GM23338 (cell line): ENCODE data around the gene IFI16. TPM values are rescaled to one million over a fixed set of nuclear protein-coding genes. Genes with fewer than 3 reads are reported as not detected.

Experiments
- ATAC-seq: fragments of 200-7000 bp; cut with Tn5 transposase; 3 replicates; pipeline ENCODE4 v1.9.1; 2020
- DNase-seq: peaks from one replicate; pipeline ENCODE4 v3.0.0-alpha.2; 2015; ENCODE audit warnings: low spot score
- H2AFZ ChIP-seq: fragments of 200-600 bp; sonication (generic); 2 replicates; pipeline ENCODE4 v1.8.0; 2016; ENCODE audit warnings: antibody characterized with exemption, mild to moderate bottlenecking, moderate library complexity
- H3F3A ChIP-seq: fragments of 200-600 bp; sonication (generic); replicated peaks from 2 replicates; pipeline ENCODE4 v1.8.0; 2017; ENCODE audit warnings: antibody characterized with exemption, mixed run types, low read depth
- H3K27ac ChIP-seq: fragments of 200-600 bp; sonication (generic); 2 replicates; pipeline ENCODE4 v1.6.1; 2016; ENCODE audit warnings: low read depth
- H3K27me3 ChIP-seq: fragments of 200-600 bp; sonication (generic); 2 replicates; pipeline ENCODE4 v1.8.0; 2016; ENCODE audit warnings: mild to moderate bottlenecking, mixed run types, moderate library complexity; ENCODE audit not compliant: insufficient read depth
- H3K36me3 ChIP-seq: fragments of 200-600 bp; sonication (generic); 2 replicates; pipeline ENCODE4 v1.8.0; 2016; ENCODE audit warnings: mild to moderate bottlenecking; ENCODE audit not compliant: insufficient read depth
- H3K4me1 ChIP-seq: fragments of 200-600 bp; sonication (generic); 2 replicates; pipeline ENCODE4 v1.8.0; 2016; ENCODE audit warnings: mild to moderate bottlenecking, moderate library complexity; ENCODE audit not compliant: insufficient read depth
- H3K4me2 ChIP-seq: fragments of 200-600 bp; sonication (generic); 2 replicates; pipeline ENCODE4 v1.7.1; 2017; ENCODE audit warnings: mixed run types
- H3K4me3 ChIP-seq: fragments of 200-600 bp; sonication (generic); 2 replicates; pipeline ENCODE4 v1.6.1; 2016; ENCODE audit warnings: mixed run types
- H3K79me2 ChIP-seq: fragments of 200-600 bp; sonication (generic); replicated peaks from 2 replicates; pipeline ENCODE4 v1.8.0; 2017; ENCODE audit warnings: mild to moderate bottlenecking; ENCODE audit not compliant: insufficient read depth
- H3K9me2 ChIP-seq: fragments of 200-600 bp; sonication (generic); 2 replicates; pipeline ENCODE4 v1.8.0; 2017; ENCODE audit not compliant: insufficient read depth
- H4K20me1 ChIP-seq: fragments of 200-600 bp; sonication (generic); replicated peaks from 2 replicates; pipeline ENCODE4 v1.8.0; 2017; ENCODE audit warnings: mild to moderate bottlenecking; ENCODE audit not compliant: insufficient read depth
- H3K27ac Mint-ChIP-seq: 2 replicates; pipeline ENCODE4 v1.8.0; 2020; ENCODE audit warnings: inconsistent platforms, mild to moderate bottlenecking, moderate library complexity, mixed read lengths
- H3K27me3 Mint-ChIP-seq: 3 replicates; pipeline ENCODE4 v1.8.0; 2022; ENCODE audit warnings: low read depth, mild to moderate bottlenecking, moderate library complexity, mixed read lengths, inconsistent platforms; ENCODE audit not compliant: insufficient read depth, poor library complexity
- H3K36me3 Mint-ChIP-seq: 3 replicates; pipeline ENCODE4 v1.8.0; 2021; ENCODE audit warnings: low read depth, mild to moderate bottlenecking, inconsistent platforms, moderate library complexity, mixed read lengths
- H3K4me1 Mint-ChIP-seq: 3 replicates; pipeline ENCODE4 v1.8.0; 2020; ENCODE audit warnings: mild to moderate bottlenecking, inconsistent platforms, mixed read lengths
- H3K4me3 Mint-ChIP-seq: 3 replicates; pipeline ENCODE4 v1.8.0; 2021; ENCODE audit warnings: moderate library complexity, mild to moderate bottlenecking, inconsistent platforms, mixed read lengths
- H3K9me3 Mint-ChIP-seq: 3 replicates; pipeline ENCODE4 v1.8.0; 2020; ENCODE audit warnings: moderate library complexity, mild to moderate bottlenecking, inconsistent platforms, mixed read lengths
- CREB1 ChIP-seq: fragments of 250-450 bp; sonication (Bioruptor Pico); IDR thresholded peaks from 2 replicates; pipeline ENCODE4 v1.5.0; 2020; ENCODE audit warnings: low read depth, mild to moderate bottlenecking, moderate library complexity
- EZH2 ChIP-seq: fragments of 200-600 bp; sonication (generic); IDR thresholded peaks from one replicate; pipeline ENCODE4 v1.8.0; 2017; ENCODE audit warnings: antibody characterized with exemption, mild to moderate bottlenecking, low read depth; ENCODE audit not compliant: unreplicated experiment
- EZH2phosphoT487 ChIP-seq: fragments of 200-600 bp; sonication (generic); IDR thresholded peaks from one replicate; pipeline ENCODE4 v1.8.1; 2018; ENCODE audit warnings: antibody characterized with exemption; ENCODE audit not compliant: unreplicated experiment
- JUNB ChIP-seq: IDR thresholded peaks from one replicate; pipeline ENCODE4 v1.6.1; 2016; ENCODE audit warnings: antibody characterized with exemption; ENCODE audit not compliant: unreplicated experiment
- NANOG ChIP-seq: IDR thresholded peaks from 2 replicates; pipeline ENCODE4 v1.6.1; 2016; ENCODE audit warnings: antibody characterized with exemption, borderline replicate concordance
- STAT1 ChIP-seq: IDR thresholded peaks from one replicate; pipeline ENCODE4 v1.6.1; 2016; ENCODE audit warnings: antibody characterized with exemption; ENCODE audit not compliant: unreplicated experiment
- ZNF114 ChIP-seq: fragments of 250-450 bp; sonication (Bioruptor Pico); IDR thresholded peaks from 2 replicates; pipeline ENCODE4 v1.5.0; 2020; ENCODE audit warnings: mild to moderate bottlenecking, moderate library complexity
- ZNF331 ChIP-seq: fragments of 250-450 bp; sonication (Bioruptor Pico); IDR thresholded peaks from 2 replicates; pipeline ENCODE4 v1.5.0; 2020; ENCODE audit warnings: low read depth, mild to moderate bottlenecking, moderate library complexity
- polyA plus RNA-seq: library from polyadenylated mRNA; unstranded; fragments of >200 nt; fragmentation: Nextera tagmentation; extraction: Ambion mirVana; gene quantifications from 2 replicates; pipeline ENCODE4 v1.2.1, GENCODE V29; 2016
- total RNA-seq: library from RNA; depleted of rRNA; stranded (reverse); fragments of >200 nt; shearing (Covaris generic); gene quantifications from 2 replicates; pipeline ENCODE4 v1.2.3, GENCODE V29; 2014
- TF ChIP-seq, protein P1 (sequence below): IDR thresholded peaks from one replicate; pipeline ENCODE4 v1.6.1; 2018; ENCODE audit warnings: antibody characterized with exemption; ENCODE audit not compliant: unreplicated experiment
- TF ChIP-seq, protein P2 (sequence below): IDR thresholded peaks from 2 replicates; pipeline ENCODE4 v1.6.1; 2016; ENCODE audit warnings: antibody characterized with exemption
- TF ChIP-seq, protein P3 (sequence below), 2 experiments: fragments of 200-600 bp in 1 of 2; sonication (generic) in 1 of 2; conservative IDR thresholded peaks; 2 replicates each; pipeline versions ENCODE4 v1.5.1 to v1.6.1; 2016 to 2017; ENCODE audit warnings: antibody characterized with exemption in 2 of 2, low read depth in 2 of 2, mild to moderate bottlenecking in 2 of 2, moderate library complexity in 1 of 2

Gene IFI16
- total and polyA plus RNA-seq, 2 experiments from 2014 or later = 0.31 to 2.1 TPM

DNA sequence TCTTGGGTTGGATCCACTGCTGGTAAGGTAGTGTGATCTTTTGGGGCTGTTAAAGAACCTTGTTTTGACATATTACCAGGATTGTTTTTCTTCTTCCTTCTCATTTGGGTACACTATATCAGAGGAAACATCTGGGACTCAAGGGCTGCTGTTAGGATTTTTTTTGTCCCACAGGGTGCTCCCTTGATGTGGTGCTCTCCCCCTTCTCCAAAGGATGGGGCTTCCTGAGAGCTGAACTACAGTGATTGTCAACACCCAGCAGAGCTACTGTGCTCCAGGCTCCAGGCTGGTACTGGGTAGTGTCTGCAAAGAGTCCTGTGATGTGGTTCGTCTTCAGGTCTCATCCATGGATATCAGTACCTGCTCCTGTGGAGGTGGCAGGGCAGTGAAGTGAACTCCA lies 20.6 kb downstream of the IFI16 start:
- H3K4me3 Mint-ChIP-seq = no peak overlapping the region
- no peaks in the 10 kb centered on the region; the same call in 2 of the 3 replicates for H3K9me3 Mint-ChIP-seq
- H3K27me3 Mint-ChIP-seq = peaks cover 2% of the 10 kb centered on the region
- no peaks in the 10 kb centered on the region for H3F3A ChIP-seq
- H3K4me1 Mint-ChIP-seq = peaks cover 12% of the 10 kb centered on the region
- DNase-seq = no peak
- no peaks in the 10 kb centered on the region for H3K4me1 ChIP-seq
- ATAC-seq = no peak
- no peaks in the 10 kb centered on the region for H4K20me1 ChIP-seq
- H3K27ac ChIP-seq = no peak overlapping the region
- H3K27ac Mint-ChIP-seq = no peak overlapping the region
- 0 out of 3 replicates have a peak, but pooled peaks cover 4% of the 10 kb centered on the region for H3K36me3 Mint-ChIP-seq
- no peak for TF ChIP-seq EZH2phosphoT487
- no peak for TF ChIP-seq NANOG
- TF ChIP-seq STAT1 = no peak
- TF ChIP-seq JUNB = no peak
- TF ChIP-seq CREB1 (CRISPR knock-in tag) = no peak
- no peak for TF ChIP-seq EZH2
- TF ChIP-seq, protein P1, sequence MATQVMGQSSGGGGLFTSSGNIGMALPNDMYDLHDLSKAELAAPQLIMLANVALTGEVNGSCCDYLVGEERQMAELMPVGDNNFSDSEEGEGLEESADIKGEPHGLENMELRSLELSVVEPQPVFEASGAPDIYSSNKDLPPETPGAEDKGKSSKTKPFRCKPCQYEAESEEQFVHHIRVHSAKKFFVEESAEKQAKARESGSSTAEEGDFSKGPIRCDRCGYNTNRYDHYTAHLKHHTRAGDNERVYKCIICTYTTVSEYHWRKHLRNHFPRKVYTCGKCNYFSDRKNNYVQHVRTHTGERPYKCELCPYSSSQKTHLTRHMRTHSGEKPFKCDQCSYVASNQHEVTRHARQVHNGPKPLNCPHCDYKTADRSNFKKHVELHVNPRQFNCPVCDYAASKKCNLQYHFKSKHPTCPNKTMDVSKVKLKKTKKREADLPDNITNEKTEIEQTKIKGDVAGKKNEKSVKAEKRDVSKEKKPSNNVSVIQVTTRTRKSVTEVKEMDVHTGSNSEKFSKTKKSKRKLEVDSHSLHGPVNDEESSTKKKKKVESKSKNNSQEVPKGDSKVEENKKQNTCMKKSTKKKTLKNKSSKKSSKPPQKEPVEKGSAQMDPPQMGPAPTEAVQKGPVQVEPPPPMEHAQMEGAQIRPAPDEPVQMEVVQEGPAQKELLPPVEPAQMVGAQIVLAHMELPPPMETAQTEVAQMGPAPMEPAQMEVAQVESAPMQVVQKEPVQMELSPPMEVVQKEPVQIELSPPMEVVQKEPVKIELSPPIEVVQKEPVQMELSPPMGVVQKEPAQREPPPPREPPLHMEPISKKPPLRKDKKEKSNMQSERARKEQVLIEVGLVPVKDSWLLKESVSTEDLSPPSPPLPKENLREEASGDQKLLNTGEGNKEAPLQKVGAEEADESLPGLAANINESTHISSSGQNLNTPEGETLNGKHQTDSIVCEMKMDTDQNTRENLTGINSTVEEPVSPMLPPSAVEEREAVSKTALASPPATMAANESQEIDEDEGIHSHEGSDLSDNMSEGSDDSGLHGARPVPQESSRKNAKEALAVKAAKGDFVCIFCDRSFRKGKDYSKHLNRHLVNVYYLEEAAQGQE = no peak
- no peak overlapping the region for H3K4me2 ChIP-seq
- H3K36me3 ChIP-seq = no peaks in the 10 kb centered on the region
- no peaks in the 10 kb centered on the region for H3K79me2 ChIP-seq
- H2AFZ ChIP-seq = no peak overlapping the region
- H3K9me2 ChIP-seq = peaks cover 12% of the 10 kb centered on the region
- no peaks in the 10 kb centered on the region for H3K27me3 ChIP-seq
- no peak overlapping the region for H3K4me3 ChIP-seq

DNA sequence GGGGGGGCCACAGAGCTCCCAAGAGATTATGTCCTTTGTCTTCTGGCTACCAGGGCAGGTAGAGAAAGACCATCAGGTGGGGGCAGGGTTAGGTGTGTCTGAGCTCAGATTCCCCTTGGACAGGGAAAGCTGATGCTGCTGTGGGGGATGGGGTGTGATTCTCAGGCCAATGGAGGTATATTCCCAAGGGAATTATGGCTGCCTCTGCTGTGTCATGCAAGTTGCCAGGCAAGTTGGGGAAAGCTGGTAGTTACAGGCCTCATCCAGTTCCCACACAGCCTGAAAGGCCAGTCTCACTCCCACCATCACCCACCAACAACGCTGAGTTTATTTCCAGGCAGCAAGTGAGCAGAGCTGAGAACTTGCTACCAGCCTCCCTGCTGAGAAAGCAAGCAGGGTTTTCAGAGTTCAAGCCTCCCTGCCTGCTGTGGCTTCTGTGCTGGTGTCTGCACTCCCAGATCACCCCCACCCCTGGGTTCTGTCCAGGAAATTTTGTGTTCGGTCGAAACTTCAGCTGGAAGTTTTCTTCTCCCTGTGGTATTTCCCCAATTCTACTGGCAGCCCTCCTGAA lies 21.3 kb downstream of the IFI16 start:
- no peaks in the 10 kb centered on the region for H3K79me2 ChIP-seq
- H3K9me2 ChIP-seq = peaks cover 12% of the 10 kb centered on the region
- ATAC-seq (no peak; the same call in 2 of the 3 replicates), DNase-seq (no peak)
- no peak overlapping the region for H3K27ac ChIP-seq
- no peaks in the 10 kb centered on the region for H3F3A ChIP-seq
- no peaks in the 10 kb centered on the region for H3K36me3 ChIP-seq
- no peaks in the 10 kb centered on the region for H3K27me3 ChIP-seq
- TF ChIP-seq, protein P2, sequence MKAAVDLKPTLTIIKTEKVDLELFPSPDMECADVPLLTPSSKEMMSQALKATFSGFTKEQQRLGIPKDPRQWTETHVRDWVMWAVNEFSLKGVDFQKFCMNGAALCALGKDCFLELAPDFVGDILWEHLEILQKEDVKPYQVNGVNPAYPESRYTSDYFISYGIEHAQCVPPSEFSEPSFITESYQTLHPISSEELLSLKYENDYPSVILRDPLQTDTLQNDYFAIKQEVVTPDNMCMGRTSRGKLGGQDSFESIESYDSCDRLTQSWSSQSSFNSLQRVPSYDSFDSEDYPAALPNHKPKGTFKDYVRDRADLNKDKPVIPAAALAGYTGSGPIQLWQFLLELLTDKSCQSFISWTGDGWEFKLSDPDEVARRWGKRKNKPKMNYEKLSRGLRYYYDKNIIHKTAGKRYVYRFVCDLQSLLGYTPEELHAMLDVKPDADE = no peak
- TF ChIP-seq NANOG (no peak), ZNF114 (CRISPR knock-in tag) (no peak), CREB1 (CRISPR knock-in tag) (no peak), ZNF331 (CRISPR knock-in tag) (no peak)
- TF ChIP-seq, protein P3, sequence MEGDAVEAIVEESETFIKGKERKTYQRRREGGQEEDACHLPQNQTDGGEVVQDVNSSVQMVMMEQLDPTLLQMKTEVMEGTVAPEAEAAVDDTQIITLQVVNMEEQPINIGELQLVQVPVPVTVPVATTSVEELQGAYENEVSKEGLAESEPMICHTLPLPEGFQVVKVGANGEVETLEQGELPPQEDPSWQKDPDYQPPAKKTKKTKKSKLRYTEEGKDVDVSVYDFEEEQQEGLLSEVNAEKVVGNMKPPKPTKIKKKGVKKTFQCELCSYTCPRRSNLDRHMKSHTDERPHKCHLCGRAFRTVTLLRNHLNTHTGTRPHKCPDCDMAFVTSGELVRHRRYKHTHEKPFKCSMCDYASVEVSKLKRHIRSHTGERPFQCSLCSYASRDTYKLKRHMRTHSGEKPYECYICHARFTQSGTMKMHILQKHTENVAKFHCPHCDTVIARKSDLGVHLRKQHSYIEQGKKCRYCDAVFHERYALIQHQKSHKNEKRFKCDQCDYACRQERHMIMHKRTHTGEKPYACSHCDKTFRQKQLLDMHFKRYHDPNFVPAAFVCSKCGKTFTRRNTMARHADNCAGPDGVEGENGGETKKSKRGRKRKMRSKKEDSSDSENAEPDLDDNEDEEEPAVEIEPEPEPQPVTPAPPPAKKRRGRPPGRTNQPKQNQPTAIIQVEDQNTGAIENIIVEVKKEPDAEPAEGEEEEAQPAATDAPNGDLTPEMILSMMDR (conservative IDR thresholded peaks at IDR 0.05; ENCODE audit: low read depth in 2 of 2) = no peak
- no peaks in the 10 kb centered on the region for H4K20me1 ChIP-seq
- no peak overlapping the region for H3K4me3 ChIP-seq
- Mint-ChIP-seq H3K9me3 (no peaks in the 10 kb centered on the region; the same call in 2 of the 3 replicates), H3K36me3 (0 out of 3 replicates have a peak, but pooled peaks cover 4% of the 10 kb centered on the region), H3K4me3 (no peak overlapping the region), H3K27ac (peak overlapping the region; percentile 39; the same call in 1 of the 2 replicates), H3K4me1 (peaks cover 12% of the 10 kb centered on the region), H3K27me3 (peaks cover 2% of the 10 kb centered on the region)
- H2AFZ ChIP-seq = peak overlapping the region; percentile 76; the same call in 1 of the 2 replicates
- no peak overlapping the region for H3K4me2 ChIP-seq
- H3K4me1 ChIP-seq = no peaks in the 10 kb centered on the region
